Brain microvascular endothelial cell (primary cell): ENCODE results near the gene TOR1AIP2.

Experiments used
- DNase-seq: peaks from one replicate; pipeline ENCODE4 v3.0.0-alpha.2; 2020
- H3K27ac ChIP-seq: fragments of 250-450 bp; sonication (Bioruptor Pico); 2 replicates; pipeline ENCODE4 v1.5.1; 2020; ENCODE audit warnings: mild to moderate bottlenecking, moderate library complexity
- H3K27me3 ChIP-seq: fragments of 250-450 bp; sonication (Bioruptor Pico); replicated peaks from 2 replicates; pipeline ENCODE4 v1.5.1; 2020; ENCODE audit warnings: mild to moderate bottlenecking
- H3K36me3 ChIP-seq: fragments of 250-450 bp; sonication (Bioruptor Pico); replicated peaks from 2 replicates; pipeline ENCODE4 v1.5.1; 2020; ENCODE audit warnings: mild to moderate bottlenecking
- H3K4me3 ChIP-seq: 2 replicates; pipeline ENCODE4 v1.5.1; 2011; ENCODE audit warnings: low read depth, mild to moderate bottlenecking, control low read depth, low read length, moderate library complexity
- CTCF ChIP-seq: IDR thresholded peaks from 2 replicates; pipeline ENCODE4 v1.5.1; 2011; ENCODE audit warnings: low read depth, mild to moderate bottlenecking, moderate library complexity, low read length, control low read depth, inconsistent platforms; ENCODE audit errors: missing control alignments
- in situ Hi-C: cut with HindIII; loops from 2 replicates; pipeline ENCODE4 v1.10.0; 2017; ENCODE audit warnings: low sequenced_read_pairs, low pct_ligation_motif_present

TOR1AIP2 gene

DNA sequence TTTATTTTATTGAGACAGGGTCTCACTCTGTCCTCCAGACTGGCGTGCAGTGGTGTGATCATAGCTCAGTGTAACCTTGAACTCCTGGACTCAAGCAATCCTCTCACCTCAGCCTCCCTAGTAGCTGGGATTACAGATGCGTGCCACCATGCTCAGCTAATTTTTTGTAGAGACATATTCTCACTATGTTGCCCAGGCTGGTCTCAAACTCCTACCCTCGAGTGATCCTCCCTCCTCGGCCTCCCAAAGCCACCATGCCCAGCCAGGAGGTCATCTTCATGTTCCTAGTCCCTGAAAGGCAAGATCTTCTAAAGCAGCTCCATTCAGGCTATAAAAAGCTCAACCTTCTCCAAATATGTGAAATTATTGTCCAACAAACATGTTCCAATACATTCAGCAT lies 53.9 kb downstream of the TOR1AIP2 start:
- TF ChIP-seq CTCF, result no peak
- no peaks in the 10 kb centered on the region for H3K36me3 ChIP-seq
- H3K27ac ChIP-seq, result no peak overlapping the region
- H3K27me3 ChIP-seq, result peaks cover 3% of the 10 kb centered on the region
- no peak for DNase-seq
- in situ Hi-C loops, result no loop called here
- H3K4me3 ChIP-seq, result no peak overlapping the region

GRCh38 chr1:179822065-179822464 lies 55.5 kb downstream of the TOR1AIP2 start:
- H3K27me3 ChIP-seq, result no peaks in the 10 kb centered on the region
- H3K36me3 ChIP-seq, result no peaks in the 10 kb centered on the region
- no peak for TF ChIP-seq CTCF
- no peak overlapping the region for H3K27ac ChIP-seq
- no peak for DNase-seq
- no peak overlapping the region for H3K4me3 ChIP-seq
- in situ Hi-C loops, result no loop called here

- no peak for TF ChIP-seq CTCF
- no peaks in the 10 kb centered on the region for H3K27me3 ChIP-seq
- in situ Hi-C loops, result no loop called here
- no peaks in the 10 kb centered on the region for H3K36me3 ChIP-seq
- no peak for DNase-seq
- no peak overlapping the region for H3K4me3 ChIP-seq
- H3K27ac ChIP-seq, result no peak overlapping the region
Measured at GRCh38 chr1:179821524-179821923, 56.1 kb downstream of the TOR1AIP2 start.

- Histone ChIP-seq H3K36me3 (no peaks in the 10 kb centered on the region), H3K4me3 (no peak overlapping the region), H3K27ac (no peak overlapping the region), H3K27me3 (no peaks in the 10 kb centered on the region)
- TF ChIP-seq CTCF, result no peak
- DNase-seq, result no peak
- in situ Hi-C loops, result no loop called here
Measured at GRCh38 chr1:179820226-179820970, 57.2 kb downstream of the TOR1AIP2 start.

GRCh38 chr1:179818743-179819173 lies 58.8 kb downstream of the TOR1AIP2 start:
- in situ Hi-C loops, result loop anchor here (10.0 kb wide), 1 partner anchor 104 kb away; no protein-coding TSS in a partner anchor
- DNase-seq, result no peak
- H3K27me3 ChIP-seq, result peaks cover 4% of the 10 kb centered on the region

More at GRCh38 chr1:179818743-179819173, 58.8 kb downstream of the TOR1AIP2 start:
- no peak overlapping the region for H3K4me3 ChIP-seq
- no peak for TF ChIP-seq CTCF
- no peaks in the 10 kb centered on the region for H3K36me3 ChIP-seq
- no peak overlapping the region for H3K27ac ChIP-seq
